Large intestine (tissue), 3 donors: ENCODE results near the gene ZKSCAN5. TPM values are rescaled to one million over a fixed set of nuclear protein-coding genes. Genes with fewer than 3 reads are reported as not detected.
A peak's percentile ranks its signal among the peaks of the same experiment; 100 is the strongest.
"Not testable (repeated sequence)": the region's sequence is repeated elsewhere in the genome, so short reads cannot be mapped to it uniquely, and the experiment has no call there.

Experiments used
- DNase-seq, 2 donors: peaks; one replicate each; pipeline versions ENCODE4 v3.0.0 to v3.0.0-alpha.2; 2013
- H3K27ac ChIP-seq: one replicate; pipeline ENCODE4 v1.5.1; 2013; ENCODE audit warnings: low read length
- H3K27me3 ChIP-seq: 2 replicates; pipeline ENCODE4 v1.6.1; 2013; ENCODE audit warnings: low read length; ENCODE audit not compliant: control insufficient read depth, insufficient read depth
- H3K36me3 ChIP-seq: 2 replicates; pipeline ENCODE4 v1.6.1; 2013; ENCODE audit warnings: low read length; ENCODE audit not compliant: control insufficient read depth, insufficient read depth
- H3K4me1 ChIP-seq: one replicate; pipeline ENCODE4 v1.6.1; 2013; ENCODE audit warnings: low read length; ENCODE audit not compliant: control insufficient read depth, insufficient read depth
- H3K4me3 ChIP-seq: one replicate; pipeline ENCODE4 v1.5.1; 2013; ENCODE audit warnings: low read length
- H3K9me3 ChIP-seq: one replicate; pipeline ENCODE4 v1.6.1; 2013; ENCODE audit warnings: mild to moderate bottlenecking, low read depth, low read length, moderate library complexity; ENCODE audit not compliant: control insufficient read depth
- WGBS: methylation state at CpG from one replicate; pipeline ENCODE4 v1.1.5; 2013; ENCODE audit warnings: low lambda C conversion rate; ENCODE audit not compliant: insufficient coverage; 5-methylcytosine and 5-hydroxymethylcytosine counted together
- polyA plus RNA-seq: library from polyadenylated mRNA; unstranded; fragments of 120-200 nt; gene quantifications from one replicate; pipeline ENCODE4 v1.2.1, GENCODE V29; 2013

The ZKSCAN5 gene
- polyA plus RNA-seq, 1 donor, result 8.6 TPM

- H3K36me3 ChIP-seq, H3K27ac ChIP-seq, H3K9me3 ChIP-seq, H3K4me1 ChIP-seq, H3K27me3 ChIP-seq: not testable (repeated sequence)
- H3K4me3 ChIP-seq, result peak overlapping the region; percentile 62
- peak in 1 of 2 donors; percentile 10 for DNase-seq
- WGBS, result 10% methylated on average over 2 of the region's 4 CpGs
Measured at GRCh38 chr7:99580778-99581332, 76.4 kb downstream of the ZKSCAN5 start.

Other genes starting within 250 kb of the ZKSCAN5 start
- 0.01 TPM for gene MYH16, start 231.8 kb upstream of the ZKSCAN5 start, polyA plus RNA-seq
- gene ARPC1A, start 178.8 kb upstream of the ZKSCAN5 start, polyA plus RNA-seq, result 188 TPM
- gene ARPC1B, start 129.9 kb upstream of the ZKSCAN5 start, polyA plus RNA-seq, result 73.1 TPM
- 94.9 TPM for gene PDAP1, start 96.1 kb upstream of the ZKSCAN5 start, polyA plus RNA-seq
- gene BUD31, start 95.7 kb upstream of the ZKSCAN5 start, polyA plus RNA-seq, result 72.8 TPM
- gene PTCD1, start 65.9 kb upstream of the ZKSCAN5 start, polyA plus RNA-seq, result 5.9 TPM
- 29.6 TPM for gene CPSF4, start 65.7 kb upstream of the ZKSCAN5 start, polyA plus RNA-seq
- 386 TPM for gene ATP5MF, start 38.5 kb upstream of the ZKSCAN5 start, polyA plus RNA-seq
- 61.3 TPM for gene ZNF789, start 31.8 kb upstream of the ZKSCAN5 start, polyA plus RNA-seq
- gene ZNF394, start 4.4 kb upstream of the ZKSCAN5 start, polyA plus RNA-seq, result 22.9 TPM
- 10.5 TPM for gene FAM200A, start 47.5 kb downstream of the ZKSCAN5 start, polyA plus RNA-seq
- gene ZNF655, start 54.0 kb downstream of the ZKSCAN5 start, polyA plus RNA-seq, result 83.0 TPM
- 1.3 TPM for gene TMEM225B, start 93.6 kb downstream of the ZKSCAN5 start, polyA plus RNA-seq
- gene ZSCAN25, start 112.3 kb downstream of the ZKSCAN5 start, polyA plus RNA-seq, result 14.3 TPM
- 139 TPM for gene CYP3A5, start 175.3 kb downstream of the ZKSCAN5 start, polyA plus RNA-seq
- gene CYP3A7, start 230.5 kb downstream of the ZKSCAN5 start, polyA plus RNA-seq, result 1.8 TPM